ENCODE data around the gene DUS2. TPM values are rescaled to one million over a fixed set of nuclear protein-coding genes. Genes with fewer than 3 reads are reported as not detected.

DUS2 gene
- total and polyA plus RNA-seq, 9 of the 15 experiments (the other 6 are each of a cell fraction or from before 2014, with no cell fraction given), result 5.8 to 22.5 (median 20.6) TPM

GRCh38 chr16:68022728-68023537 lies at the start of gene DUS2, which contains the start of gene DDX28 (continued):
- TF ChIP-seq POU5F1 (IDR thresholded peaks at IDR 0.05; ENCODE audit: borderline replicate concordance, low read depth, low read length, partially characterized antibody) (peak; percentile 96), MNT (conservative IDR thresholded peaks at IDR 0.05) (peak; percentile 92 to 96), NFIX (CRISPR knock-in tag; IDR thresholded peaks at IDR 0.05; ENCODE audit: low read depth) (no peak)

GRCh38 chr16:67975321-67976105 lies 47.6 kb upstream of the DUS2 start:
- Histone ChIP-seq H3K9me1 (ENCODE audit: control insufficient read depth, insufficient read depth, low read length) (no peaks in the 10 kb centered on the region), H3K4me1 (replicated peaks in 1 of 2; ENCODE audit: control insufficient read depth in 2 of 2, insufficient read depth in 2 of 2, low read length in 2 of 2) (peaks cover 0 to 16% of the 10 kb centered on the region in 2 experiments; a peak in 3 of 5 replicates), H4K20me1 (replicated peaks; ENCODE audit: control insufficient read depth, insufficient read depth, low read length) (no peaks in the 10 kb centered on the region), H2AFZ (ENCODE audit: low read depth, low read length) (peak overlapping the region; percentile 67), H3K27me3 (ENCODE audit: control insufficient read depth in 2 of 2, insufficient read depth in 2 of 2, low read length in 2 of 2) (peaks cover 0 to 4% of the 10 kb centered on the region in 2 experiments; a peak in 1 of 5 replicates), H3K79me2 (ENCODE audit: control insufficient read depth, insufficient read depth, low read length) (no peaks in the 10 kb centered on the region), H3K9me3 (replicated peaks; ENCODE audit: control insufficient read depth, insufficient read depth, low read depth, low read length) (no peaks in the 10 kb centered on the region), H3K36me3 (ENCODE audit: control insufficient read depth, insufficient read depth, low read length) (no peaks in the 10 kb centered on the region), H3K27ac (ENCODE audit: extremely low read depth, low read depth, low read length) (no peak overlapping the region), H3K4me3 (no peak overlapping the region), H3K9ac (ENCODE audit: insufficient read depth in 1 of 2, low read depth in 2 of 2, low read length in 2 of 2) (peak overlapping the region in 1 of 2 experiments; percentile 68; a peak in 3 of 4 replicates), H3K4me2 (ENCODE audit: insufficient read depth, low read length) (no peak overlapping the region)
- no peak for DNase-seq (ENCODE audit: extremely low read depth in 1 of 4, low spot score in 3 of 4)
- BruUV-seq (replicated peaks), result no TSS peak
- in situ Hi-C loops (cut with MboI), result no loop called here
- intact Hi-C loops (cut with micrococcal nuclease), result no loop called here
- peak; percentile 16; the same call in 1 of the 3 replicates for ATAC-seq
- TF ChIP-seq SAFB (IDR thresholded peaks at IDR 0.05; ENCODE audit: borderline replicate concordance, low read depth, low read length) (no peak), BRF1 (IDR thresholded peaks at IDR 0.05; ENCODE audit: borderline replicate concordance, extremely low read depth, insufficient read length) (no peak), THRA (IDR thresholded peaks at IDR 0.05) (no peak), MAZ (CRISPR knock-in tag; conservative IDR thresholded peaks at IDR 0.05 in 1 of 2, IDR thresholded peaks at IDR 0.05 in 1 of 2) (no peak), ETV1 (tag; conservative IDR thresholded peaks at IDR 0.05; ENCODE audit: low read depth) (no peak), HMG20A (CRISPR knock-in tag; conservative IDR thresholded peaks at IDR 0.05) (no peak), PKNOX1 (IDR thresholded peaks at IDR 0.05) (no peak), RBM15 (IDR thresholded peaks at IDR 0.05; ENCODE audit: insufficient read depth, low read length) (no peak), MXI1 (IDR thresholded peaks at IDR 0.05; ENCODE audit: low read depth, low read length) (no peak)
- ChIA-PET POLR2A (no interaction called here), CTCF (ENCODE audit: low intra/inter-chr PET ratio) (no interaction called here)
- no peak for FAIRE-seq
- 35% methylated on average over 12 of the region's 14 CpGs for WGBS (ENCODE audit: insufficient coverage, low coverage, missing lambda C conversion rate)
